ENCODE measurements around the gene TECTA. TPM values are rescaled to one million over a fixed set of nuclear protein-coding genes. Genes with fewer than 3 reads are reported as not detected.

TECTA gene
- total RNA-seq, 1 donor from 2014 or later, result 0.91 TPM

DNA sequence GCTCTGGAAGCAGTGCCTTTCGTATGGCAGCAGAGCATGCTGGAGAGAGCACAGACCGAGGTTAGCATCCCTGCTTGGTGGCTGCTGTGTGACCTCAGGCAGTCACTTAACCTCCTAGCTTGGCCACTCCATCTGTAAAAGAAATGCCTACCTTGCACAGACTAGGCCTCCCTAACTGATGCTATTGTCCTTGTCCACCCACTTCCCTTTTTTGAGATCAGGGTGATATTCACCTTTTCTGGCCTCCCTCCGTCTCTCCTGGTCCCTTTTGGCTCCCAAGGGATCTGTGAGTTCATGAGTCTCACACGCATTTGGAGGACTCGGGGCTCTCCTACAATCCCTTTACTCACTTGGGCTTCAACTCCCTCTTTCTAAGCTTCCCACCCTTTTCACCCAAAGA, 37.2 kb downstream of the TECTA start:
- no peak overlapping the region for H2AFZ ChIP-seq (ENCODE audit: low read depth, low read length)
- peaks cover 6% of the 10 kb centered on the region for H3K9me3 Mint-ChIP-seq (ENCODE audit: unreplicated experiment)
- no peaks in the 10 kb centered on the region for H3K79me2 ChIP-seq (ENCODE audit: insufficient read depth, low read length)
- H3K4me1 ChIP-seq (ENCODE audit: insufficient read depth, low read length), result peaks cover 4% of the 10 kb centered on the region
- no peak overlapping the region for H3K27ac Mint-ChIP-seq (ENCODE audit: unreplicated experiment)
- no peak for FAIRE-seq
- no peaks in the 10 kb centered on the region for H3K4me1 Mint-ChIP-seq (ENCODE audit: low read depth, unreplicated experiment)
- no peak overlapping the region for H3K4me2 ChIP-seq (ENCODE audit: low read length)
- peaks cover 37% of the 10 kb centered on the region for H3K27me3 Mint-ChIP-seq (ENCODE audit: low read depth, unreplicated experiment)
- H3K27me3 ChIP-seq (ENCODE audit: insufficient read depth, low read length), result no peaks in the 10 kb centered on the region
- DNase-seq (ENCODE audit: low read depth), result no peak
- H4K20me1 ChIP-seq (ENCODE audit: insufficient read depth, low read length), result no peaks in the 10 kb centered on the region
- no peak overlapping the region for H3K9ac ChIP-seq (ENCODE audit: low read length)
- H3K27ac ChIP-seq (ENCODE audit: low read depth, low read length), result no peak overlapping the region
- no peak overlapping the region for H3K4me3 ChIP-seq (ENCODE audit: insufficient read depth, low read depth, low read length)
- no peaks in the 10 kb centered on the region for H3K36me3 ChIP-seq (ENCODE audit: insufficient read depth, low read length)
- H3K9me3 ChIP-seq (ENCODE audit: insufficient read depth, low read depth, low read length), result no peaks in the 10 kb centered on the region
- peaks cover 4% of the 10 kb centered on the region for H3K36me3 Mint-ChIP-seq (ENCODE audit: low read depth, unreplicated experiment)
- TF ChIP-seq, protein P1, sequence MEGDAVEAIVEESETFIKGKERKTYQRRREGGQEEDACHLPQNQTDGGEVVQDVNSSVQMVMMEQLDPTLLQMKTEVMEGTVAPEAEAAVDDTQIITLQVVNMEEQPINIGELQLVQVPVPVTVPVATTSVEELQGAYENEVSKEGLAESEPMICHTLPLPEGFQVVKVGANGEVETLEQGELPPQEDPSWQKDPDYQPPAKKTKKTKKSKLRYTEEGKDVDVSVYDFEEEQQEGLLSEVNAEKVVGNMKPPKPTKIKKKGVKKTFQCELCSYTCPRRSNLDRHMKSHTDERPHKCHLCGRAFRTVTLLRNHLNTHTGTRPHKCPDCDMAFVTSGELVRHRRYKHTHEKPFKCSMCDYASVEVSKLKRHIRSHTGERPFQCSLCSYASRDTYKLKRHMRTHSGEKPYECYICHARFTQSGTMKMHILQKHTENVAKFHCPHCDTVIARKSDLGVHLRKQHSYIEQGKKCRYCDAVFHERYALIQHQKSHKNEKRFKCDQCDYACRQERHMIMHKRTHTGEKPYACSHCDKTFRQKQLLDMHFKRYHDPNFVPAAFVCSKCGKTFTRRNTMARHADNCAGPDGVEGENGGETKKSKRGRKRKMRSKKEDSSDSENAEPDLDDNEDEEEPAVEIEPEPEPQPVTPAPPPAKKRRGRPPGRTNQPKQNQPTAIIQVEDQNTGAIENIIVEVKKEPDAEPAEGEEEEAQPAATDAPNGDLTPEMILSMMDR (IDR thresholded peaks at IDR 0.05; ENCODE audit: insufficient read depth, low read depth, low read length), result no peak
- TF ChIP-seq EZH2 (IDR thresholded peaks at IDR 0.05; ENCODE audit: insufficient read depth, low read length), result no peak
- H3K4me3 Mint-ChIP-seq (ENCODE audit: unreplicated experiment), result no peak overlapping the region

DNA sequence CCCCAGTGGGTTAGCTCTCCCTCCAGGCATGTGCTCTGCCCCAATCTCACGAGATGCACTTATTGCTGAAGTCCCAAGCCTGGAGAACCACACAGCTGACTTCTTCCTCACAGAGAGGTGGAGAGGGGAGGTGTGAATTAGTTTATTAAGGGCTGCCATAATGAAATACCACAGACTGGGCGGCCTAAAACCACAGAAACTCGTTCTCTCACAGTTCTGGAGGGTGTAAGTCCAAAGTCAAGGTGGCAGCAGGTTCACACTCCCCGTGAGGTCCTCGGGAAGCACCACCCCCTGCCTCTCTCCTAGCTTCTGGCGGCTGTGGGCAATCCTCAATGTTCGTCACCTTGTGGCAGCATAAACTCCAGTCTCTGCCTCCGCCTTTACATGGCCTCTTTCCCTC, 39.3 kb downstream of the TECTA start:
- Mint-ChIP-seq H3K4me1 (ENCODE audit: low read depth, unreplicated experiment) (no peaks in the 10 kb centered on the region), H3K27ac (ENCODE audit: unreplicated experiment) (no peak overlapping the region), H3K27me3 (ENCODE audit: low read depth, unreplicated experiment) (peaks cover 28% of the 10 kb centered on the region), H3K36me3 (ENCODE audit: low read depth, unreplicated experiment) (peaks cover 4% of the 10 kb centered on the region), H3K9me3 (ENCODE audit: unreplicated experiment) (peaks cover 6% of the 10 kb centered on the region), H3K4me3 (ENCODE audit: unreplicated experiment) (no peak overlapping the region)
- H3K36me3 ChIP-seq (ENCODE audit: insufficient read depth, low read length), result no peaks in the 10 kb centered on the region
- DNase-seq (ENCODE audit: low read depth), result no peak
- TF ChIP-seq, protein P1 (IDR thresholded peaks at IDR 0.05; ENCODE audit: insufficient read depth, low read depth, low read length), result no peak
- no peaks in the 10 kb centered on the region for H3K27me3 ChIP-seq (ENCODE audit: insufficient read depth, low read length)
- no peaks in the 10 kb centered on the region for H3K9me3 ChIP-seq (ENCODE audit: insufficient read depth, low read depth, low read length)
- no peaks in the 10 kb centered on the region for H4K20me1 ChIP-seq (ENCODE audit: insufficient read depth, low read length)
- no peak overlapping the region for H3K4me2 ChIP-seq (ENCODE audit: low read length)
- no peak overlapping the region for H3K4me3 ChIP-seq (ENCODE audit: insufficient read depth, low read depth, low read length)
- no peak overlapping the region for H3K27ac ChIP-seq (ENCODE audit: low read depth, low read length)
- no peak for FAIRE-seq
- no peak overlapping the region for H3K9ac ChIP-seq (ENCODE audit: low read length)
- peaks cover 4% of the 10 kb centered on the region for H3K4me1 ChIP-seq (ENCODE audit: insufficient read depth, low read length)
- H3K79me2 ChIP-seq (ENCODE audit: insufficient read depth, low read length), result no peaks in the 10 kb centered on the region
- H2AFZ ChIP-seq (ENCODE audit: low read depth, low read length), result no peak overlapping the region

DNA sequence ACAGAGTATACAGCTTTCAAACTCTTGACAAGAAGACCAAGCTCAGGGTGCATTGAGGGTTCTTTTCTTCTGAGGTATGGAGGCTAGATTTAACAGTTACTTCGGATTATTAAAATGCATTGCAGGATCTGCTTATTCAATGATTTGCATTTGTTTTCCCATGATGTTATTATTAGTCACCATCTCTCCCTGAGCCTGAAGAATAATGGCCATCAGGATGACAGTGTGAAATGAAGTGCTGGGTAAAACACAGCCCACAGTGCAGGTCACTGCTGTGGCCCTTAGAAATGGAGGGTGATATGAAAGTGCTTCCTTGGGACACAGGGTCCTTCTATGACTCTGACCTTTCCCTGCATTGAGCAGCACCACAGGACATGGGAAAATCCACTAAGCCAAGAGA, 40.0 kb downstream of the TECTA start:
- Histone ChIP-seq H4K20me1 (ENCODE audit: insufficient read depth, low read length) (no peaks in the 10 kb centered on the region), H3K27ac (ENCODE audit: low read depth, low read length) (no peak overlapping the region), H3K9me3 (ENCODE audit: insufficient read depth, low read depth, low read length) (no peaks in the 10 kb centered on the region), H3K27me3 (ENCODE audit: insufficient read depth, low read length) (no peaks in the 10 kb centered on the region), H3K36me3 (ENCODE audit: insufficient read depth, low read length) (no peaks in the 10 kb centered on the region), H3K79me2 (ENCODE audit: insufficient read depth, low read length) (no peaks in the 10 kb centered on the region), H3K9ac (ENCODE audit: low read length) (no peak overlapping the region), H3K4me1 (ENCODE audit: insufficient read depth, low read length) (peaks cover 4% of the 10 kb centered on the region), H3K4me2 (ENCODE audit: low read length) (no peak overlapping the region), H2AFZ (ENCODE audit: low read depth, low read length) (no peak overlapping the region), H3K4me3 (ENCODE audit: insufficient read depth, low read depth, low read length) (no peak overlapping the region)
- Mint-ChIP-seq H3K27ac (ENCODE audit: unreplicated experiment) (no peak overlapping the region), H3K27me3 (ENCODE audit: low read depth, unreplicated experiment) (peaks cover 25% of the 10 kb centered on the region), H3K36me3 (ENCODE audit: low read depth, unreplicated experiment) (peaks cover 4% of the 10 kb centered on the region), H3K4me3 (ENCODE audit: unreplicated experiment) (no peak overlapping the region), H3K9me3 (ENCODE audit: unreplicated experiment) (peaks cover 6% of the 10 kb centered on the region), H3K4me1 (ENCODE audit: low read depth, unreplicated experiment) (no peaks in the 10 kb centered on the region)
- DNase-seq (ENCODE audit: low read depth) (peak; percentile 4), FAIRE-seq (no peak)
- TF ChIP-seq EZH2 (IDR thresholded peaks at IDR 0.05; ENCODE audit: insufficient read depth, low read length), result no peak
- TF ChIP-seq, protein P1 (IDR thresholded peaks at IDR 0.05; ENCODE audit: insufficient read depth, low read depth, low read length), result no peak

Measured in astrocyte (in vitro differentiated cells and primary cell).